ENCODE data around the gene PC.

- TF ChIP-seq POLR2AphosphoS5 (IDR thresholded peaks at IDR 0.05) = no peak
- no peak for TF ChIP-seq POLR2A (IDR thresholded peaks at IDR 0.05)
- TF ChIP-seq, protein P1, sequence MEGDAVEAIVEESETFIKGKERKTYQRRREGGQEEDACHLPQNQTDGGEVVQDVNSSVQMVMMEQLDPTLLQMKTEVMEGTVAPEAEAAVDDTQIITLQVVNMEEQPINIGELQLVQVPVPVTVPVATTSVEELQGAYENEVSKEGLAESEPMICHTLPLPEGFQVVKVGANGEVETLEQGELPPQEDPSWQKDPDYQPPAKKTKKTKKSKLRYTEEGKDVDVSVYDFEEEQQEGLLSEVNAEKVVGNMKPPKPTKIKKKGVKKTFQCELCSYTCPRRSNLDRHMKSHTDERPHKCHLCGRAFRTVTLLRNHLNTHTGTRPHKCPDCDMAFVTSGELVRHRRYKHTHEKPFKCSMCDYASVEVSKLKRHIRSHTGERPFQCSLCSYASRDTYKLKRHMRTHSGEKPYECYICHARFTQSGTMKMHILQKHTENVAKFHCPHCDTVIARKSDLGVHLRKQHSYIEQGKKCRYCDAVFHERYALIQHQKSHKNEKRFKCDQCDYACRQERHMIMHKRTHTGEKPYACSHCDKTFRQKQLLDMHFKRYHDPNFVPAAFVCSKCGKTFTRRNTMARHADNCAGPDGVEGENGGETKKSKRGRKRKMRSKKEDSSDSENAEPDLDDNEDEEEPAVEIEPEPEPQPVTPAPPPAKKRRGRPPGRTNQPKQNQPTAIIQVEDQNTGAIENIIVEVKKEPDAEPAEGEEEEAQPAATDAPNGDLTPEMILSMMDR (IDR thresholded peaks at IDR 0.05) = no peak
- no peak for TF ChIP-seq EP300 (IDR thresholded peaks at IDR 0.05)
These were observed 103.9 kb downstream of the PC start for GRCh38 chr11:66854231-66854661.
